ENCODE data around the gene LIPC. TPM values are rescaled to one million over a fixed set of nuclear protein-coding genes. Genes with fewer than 3 reads are reported as not detected.

The LIPC gene
- total RNA-seq, 4 donors from 2014 or later: 0.28 to 0.51 TPM; not detected in 2

DNA sequence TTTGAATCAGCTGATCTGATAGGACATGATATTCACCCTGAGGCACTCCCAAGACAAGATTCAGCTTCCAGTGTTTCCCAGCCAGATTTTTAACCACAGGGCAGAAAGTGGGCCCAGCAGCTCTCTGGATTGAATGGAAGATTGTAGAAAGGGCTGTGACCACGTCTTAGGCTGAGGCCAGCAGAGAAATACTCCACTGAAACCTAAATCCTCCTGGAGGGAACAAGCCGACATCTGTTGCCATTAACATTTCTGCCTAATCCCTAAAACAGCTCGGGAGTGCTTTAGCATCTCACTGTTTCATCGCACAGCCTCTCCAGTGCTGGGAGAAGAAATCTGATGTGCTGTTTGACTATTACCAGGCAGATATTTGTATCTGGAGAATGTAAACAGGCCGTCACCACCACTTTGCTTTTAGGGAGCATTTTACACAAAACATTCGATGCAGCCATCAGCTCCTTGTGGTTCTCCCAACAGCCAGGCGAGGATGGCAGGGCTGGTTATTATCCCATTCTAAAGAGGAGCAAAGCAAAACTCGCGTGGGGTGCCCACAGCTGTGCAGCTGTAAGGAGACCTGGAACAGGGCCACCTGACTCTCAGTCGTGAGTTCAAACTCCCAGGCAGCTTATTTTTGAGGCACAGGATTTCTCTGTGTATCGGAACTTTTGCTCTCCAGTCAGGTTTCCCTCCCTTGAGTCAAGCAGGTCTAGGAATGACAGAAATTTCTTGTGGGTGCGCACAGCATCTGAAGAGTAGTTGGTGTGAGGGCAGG, 117.4 kb downstream of the LIPC start:
- Histone ChIP-seq H3K9me3 (no peaks in the 10 kb centered on the region), H3K4me3 (no peak overlapping the region), H3K4me1 (no peaks in the 10 kb centered on the region), H3K36me3 (no peaks in the 10 kb centered on the region), H3K27me3 (no peaks in the 10 kb centered on the region), H3K27ac (no peak overlapping the region)
- intact Hi-C loops (cut with DNase I; ENCODE audit: low total_unique reads): no loop called here
- DNase-seq: no peak
- no peak for TF ChIP-seq POLR2A (IDR thresholded peaks at IDR 0.05)
- TF ChIP-seq CTCF (IDR thresholded peaks at IDR 0.05): no peak

DNA sequence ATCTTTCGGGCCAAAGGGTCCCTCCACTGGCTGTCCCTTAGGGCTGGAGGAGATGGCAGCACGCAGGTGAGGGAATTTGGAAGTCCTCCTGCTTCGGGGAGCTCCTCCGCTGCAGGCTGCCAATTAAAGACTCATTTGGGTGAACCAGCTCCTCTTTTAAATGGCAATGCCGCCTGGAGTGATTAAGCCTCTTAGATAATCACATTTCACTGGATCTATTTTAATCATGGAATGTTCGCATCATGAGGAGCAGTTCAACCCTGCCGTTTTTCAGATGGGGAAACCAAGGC, 117.9 kb downstream of the LIPC start:
- Histone ChIP-seq H3K4me3 (no peak overlapping the region), H3K36me3 (no peaks in the 10 kb centered on the region), H3K27me3 (no peaks in the 10 kb centered on the region), H3K9me3 (no peaks in the 10 kb centered on the region), H3K4me1 (no peaks in the 10 kb centered on the region), H3K27ac (no peak overlapping the region)
- DNase-seq: no peak
- TF ChIP-seq CTCF (IDR thresholded peaks at IDR 0.05): no peak
- no peak for TF ChIP-seq POLR2A (IDR thresholded peaks at IDR 0.05)
- intact Hi-C loops (cut with DNase I; ENCODE audit: low total_unique reads): no loop called here

DNA sequence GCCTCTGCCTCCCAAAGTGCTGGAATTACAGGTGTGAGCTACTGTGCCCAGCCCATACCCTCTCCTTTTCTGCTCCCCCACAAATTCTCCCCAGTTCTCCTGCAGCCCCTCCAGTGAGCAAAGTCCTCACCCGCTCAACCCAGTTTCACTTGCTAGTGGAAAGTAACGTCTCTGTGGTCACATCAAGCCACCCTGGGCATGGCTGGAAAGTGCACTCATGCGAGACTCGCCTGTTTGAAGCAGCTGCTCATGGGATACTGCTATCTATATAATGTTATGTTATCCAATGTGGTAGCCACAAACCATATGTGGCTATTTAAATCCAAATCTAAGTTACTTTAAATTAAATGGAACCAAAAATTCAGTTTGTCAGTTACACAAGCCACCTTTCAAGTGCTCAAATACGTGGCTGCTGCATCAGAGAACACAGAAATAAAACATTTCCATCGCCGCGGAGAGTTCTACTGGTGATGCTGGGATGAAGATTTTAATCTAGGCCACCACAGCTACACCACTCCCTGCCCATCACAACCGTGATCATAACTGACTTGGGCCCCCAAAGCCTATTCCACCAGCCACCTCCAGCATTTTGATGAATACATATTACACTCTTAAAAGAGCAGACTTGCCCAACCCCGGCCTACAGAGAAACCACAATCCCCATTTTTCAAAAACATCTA, 119.4 kb downstream of the LIPC start:
- H3K4me1 ChIP-seq: no peaks in the 10 kb centered on the region
- H3K9me3 ChIP-seq: no peaks in the 10 kb centered on the region
- no peak overlapping the region for H3K4me3 ChIP-seq
- intact Hi-C loops (cut with DNase I; ENCODE audit: low total_unique reads): no loop called here
- TF ChIP-seq POLR2A (IDR thresholded peaks at IDR 0.05) (no peak), CTCF (IDR thresholded peaks at IDR 0.05) (no peak)
- H3K27me3 ChIP-seq: no peaks in the 10 kb centered on the region
- no peaks in the 10 kb centered on the region for H3K36me3 ChIP-seq
- no peak for DNase-seq
- peak overlapping the region; percentile 11 to 62 for H3K27ac ChIP-seq

DNA sequence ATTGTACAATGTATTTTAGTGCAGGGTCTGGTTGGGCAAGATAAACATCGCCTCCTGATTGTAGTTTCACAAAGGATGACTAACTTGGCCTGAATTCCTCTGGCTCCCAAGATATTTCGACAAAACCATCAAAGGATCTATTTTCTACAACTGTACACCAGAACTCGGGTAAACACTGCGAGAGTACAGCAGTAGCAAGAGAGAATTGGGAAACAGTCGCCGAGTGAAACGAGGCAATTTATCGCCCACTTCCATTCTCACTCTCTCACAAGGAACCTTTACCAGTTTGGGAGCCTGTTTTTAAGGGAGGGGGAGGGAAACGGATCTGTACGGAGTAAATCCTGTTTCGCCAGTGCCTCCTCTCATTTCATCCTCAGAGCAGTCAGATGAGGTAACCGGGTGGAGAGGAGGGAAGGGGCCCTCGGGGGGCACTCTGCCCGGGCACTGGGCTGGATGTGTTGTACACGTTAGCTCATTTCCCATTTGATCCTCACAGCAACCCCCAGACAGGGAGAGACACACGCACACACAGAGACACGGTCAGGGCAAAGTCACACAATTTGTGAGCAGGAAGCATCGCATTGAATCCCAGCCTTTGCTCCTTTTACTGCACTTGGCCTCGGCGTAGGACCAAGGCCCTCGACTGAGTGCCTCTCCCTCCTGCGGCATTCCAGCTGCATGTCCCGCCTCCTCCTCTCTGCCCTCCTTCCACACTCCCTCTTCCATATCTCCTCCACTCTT, 120.1 kb downstream of the LIPC start:
- Histone ChIP-seq H3K9me3 (no peaks in the 10 kb centered on the region), H3K36me3 (no peaks in the 10 kb centered on the region), H3K27me3 (no peaks in the 10 kb centered on the region), H3K4me3 (peak overlapping the region; percentile 26 to 28), H3K27ac (peak overlapping the region; percentile 34 to 62), H3K4me1 (no peaks in the 10 kb centered on the region)
- peak in 1 of 2 donors; percentile 23 for DNase-seq
- TF ChIP-seq CTCF (IDR thresholded peaks at IDR 0.05) (no peak), POLR2A (IDR thresholded peaks at IDR 0.05) (no peak)
- intact Hi-C loops (cut with DNase I; ENCODE audit: low total_unique reads): no loop called here
